GM10248 (cell line): ENCODE measurements around the gene RAB10.

ENCODE experiments used
- CTCF ChIA-PET: fragments of 300-600 bp; sonication (Branson Sonifier 250); formaldehyde crosslinking; extraction: SDS; loops from one replicate; lab custom pipeline; 2021; ENCODE audit warnings: antibody characterized with exemption; lab: Yijun Ruan, JAX
- POLR2A ChIA-PET: fragments of 350-650 bp; sonication (Branson Sonifier 250); formaldehyde crosslinking; extraction: SDS; loops from one replicate; lab custom pipeline; 2020; ENCODE audit warnings: antibody characterized with exemption; lab: Yijun Ruan, JAX
- DNase-seq: peaks from one replicate; pipeline ENCODE4 v3.0.0; 2012; ENCODE audit errors: extremely low spot score
- TF ChIP-seq, protein P1 (sequence below): IDR thresholded peaks from 2 replicates; pipeline ENCODE4 v1.5.1; 2012; ENCODE audit warnings: mild to moderate bottlenecking, low read depth; ENCODE audit errors: extremely low read depth, missing control alignments, control extremely low read depth

RAB10 gene

DNA sequence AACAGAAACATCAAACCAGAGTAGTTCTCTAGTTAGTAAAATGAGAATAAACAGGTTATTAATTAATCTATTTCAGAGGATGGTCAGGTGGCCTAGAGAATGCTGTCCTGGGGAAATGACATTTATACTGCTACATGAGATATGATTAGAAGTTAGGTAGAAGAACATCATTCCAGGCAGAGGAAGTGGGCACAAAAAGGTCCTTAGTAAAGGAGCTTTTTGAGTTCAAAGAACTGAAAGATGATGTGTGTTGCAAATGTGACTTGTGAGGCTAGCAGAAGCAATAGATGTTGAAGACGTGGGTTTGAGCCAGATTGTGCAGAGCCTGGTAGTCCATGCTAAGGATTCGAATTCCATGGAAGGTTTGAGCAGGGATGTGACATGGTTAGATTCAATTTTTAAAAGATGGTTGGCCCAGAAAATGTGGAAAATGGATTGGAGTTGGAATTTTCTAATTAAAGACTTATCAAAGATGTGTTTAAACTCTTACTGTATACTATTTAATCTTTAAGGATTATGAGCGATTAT lies 34.2 kb downstream of the RAB10 start:
- TF ChIP-seq, protein P1, sequence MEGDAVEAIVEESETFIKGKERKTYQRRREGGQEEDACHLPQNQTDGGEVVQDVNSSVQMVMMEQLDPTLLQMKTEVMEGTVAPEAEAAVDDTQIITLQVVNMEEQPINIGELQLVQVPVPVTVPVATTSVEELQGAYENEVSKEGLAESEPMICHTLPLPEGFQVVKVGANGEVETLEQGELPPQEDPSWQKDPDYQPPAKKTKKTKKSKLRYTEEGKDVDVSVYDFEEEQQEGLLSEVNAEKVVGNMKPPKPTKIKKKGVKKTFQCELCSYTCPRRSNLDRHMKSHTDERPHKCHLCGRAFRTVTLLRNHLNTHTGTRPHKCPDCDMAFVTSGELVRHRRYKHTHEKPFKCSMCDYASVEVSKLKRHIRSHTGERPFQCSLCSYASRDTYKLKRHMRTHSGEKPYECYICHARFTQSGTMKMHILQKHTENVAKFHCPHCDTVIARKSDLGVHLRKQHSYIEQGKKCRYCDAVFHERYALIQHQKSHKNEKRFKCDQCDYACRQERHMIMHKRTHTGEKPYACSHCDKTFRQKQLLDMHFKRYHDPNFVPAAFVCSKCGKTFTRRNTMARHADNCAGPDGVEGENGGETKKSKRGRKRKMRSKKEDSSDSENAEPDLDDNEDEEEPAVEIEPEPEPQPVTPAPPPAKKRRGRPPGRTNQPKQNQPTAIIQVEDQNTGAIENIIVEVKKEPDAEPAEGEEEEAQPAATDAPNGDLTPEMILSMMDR, result no peak
- ChIA-PET POLR2A (no interaction called here), CTCF (interaction anchor here (0.9 to 1.2 kb wide), 3 partner anchors 20 to 117 kb away, joined by 3 to 4 read pairs (median 4); no protein-coding TSS in a partner anchor)
- DNase-seq, result no peak

DNA sequence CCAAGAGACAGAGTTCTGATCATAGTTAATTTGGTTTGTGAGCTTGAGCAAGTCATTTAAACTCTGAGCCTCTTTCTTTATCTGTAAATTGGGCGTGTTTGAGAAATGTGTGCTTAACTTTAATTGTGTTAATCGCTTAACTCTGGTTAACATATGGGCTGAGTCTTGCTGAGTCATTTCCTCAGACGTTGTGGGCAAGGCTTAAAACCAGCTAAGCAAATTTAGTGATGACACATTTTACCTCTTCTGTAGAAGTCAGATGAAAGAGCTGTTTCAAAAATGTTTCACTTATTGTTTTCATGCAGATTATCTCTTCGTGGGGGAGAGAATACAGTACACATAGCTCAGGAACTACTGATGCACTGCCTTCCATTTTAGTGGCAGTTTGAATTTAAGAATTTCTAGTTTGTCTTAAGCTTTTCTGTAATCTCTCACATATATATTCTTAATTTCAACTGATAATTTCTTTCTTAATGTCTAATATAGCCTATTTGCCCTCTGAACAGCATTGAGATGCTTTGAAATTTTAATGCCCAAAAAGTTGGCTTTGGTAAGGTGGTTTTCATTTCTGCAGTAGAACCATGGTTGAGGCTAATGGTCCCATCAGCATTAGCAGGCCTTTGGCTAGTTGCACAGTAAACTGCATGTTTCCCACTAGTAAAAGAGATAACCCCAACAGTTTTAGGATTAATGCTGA lies 34.9 kb downstream of the RAB10 start:
- ChIA-PET POLR2A (no interaction called here), CTCF (interaction anchor here (0.9 to 1.2 kb wide), 3 partner anchors 19 to 116 kb away, joined by 3 to 4 read pairs (median 4); no protein-coding TSS in a partner anchor)
- peak; percentile 74 for DNase-seq
- TF ChIP-seq, protein P1, result no peak

DNA sequence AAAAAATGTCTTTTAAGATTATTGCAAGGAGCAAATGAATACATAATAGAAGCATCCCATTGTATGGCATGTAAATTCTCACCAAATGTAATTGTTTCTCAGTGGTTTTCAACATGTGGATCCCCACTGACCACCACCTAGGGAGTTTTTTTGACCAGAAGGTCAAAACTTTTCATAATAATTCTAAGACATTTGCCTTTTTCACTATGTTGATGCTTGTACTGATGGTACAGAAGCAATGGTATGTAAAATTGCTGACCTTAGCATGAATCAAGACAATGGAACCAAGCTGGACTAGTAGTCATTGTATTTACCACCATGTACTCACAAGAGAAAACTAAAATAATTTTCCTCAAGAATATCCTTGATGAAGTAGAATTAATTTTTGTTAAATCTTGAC lies 36.8 kb downstream of the RAB10 start:
- no peak for DNase-seq
- ChIA-PET POLR2A (no interaction called here), CTCF (interaction anchor here (1.6 kb wide), 1 partner anchor 17 kb away, joined by 9 read pairs; no protein-coding TSS in a partner anchor)
- TF ChIP-seq, protein P1, result no peak

DNA sequence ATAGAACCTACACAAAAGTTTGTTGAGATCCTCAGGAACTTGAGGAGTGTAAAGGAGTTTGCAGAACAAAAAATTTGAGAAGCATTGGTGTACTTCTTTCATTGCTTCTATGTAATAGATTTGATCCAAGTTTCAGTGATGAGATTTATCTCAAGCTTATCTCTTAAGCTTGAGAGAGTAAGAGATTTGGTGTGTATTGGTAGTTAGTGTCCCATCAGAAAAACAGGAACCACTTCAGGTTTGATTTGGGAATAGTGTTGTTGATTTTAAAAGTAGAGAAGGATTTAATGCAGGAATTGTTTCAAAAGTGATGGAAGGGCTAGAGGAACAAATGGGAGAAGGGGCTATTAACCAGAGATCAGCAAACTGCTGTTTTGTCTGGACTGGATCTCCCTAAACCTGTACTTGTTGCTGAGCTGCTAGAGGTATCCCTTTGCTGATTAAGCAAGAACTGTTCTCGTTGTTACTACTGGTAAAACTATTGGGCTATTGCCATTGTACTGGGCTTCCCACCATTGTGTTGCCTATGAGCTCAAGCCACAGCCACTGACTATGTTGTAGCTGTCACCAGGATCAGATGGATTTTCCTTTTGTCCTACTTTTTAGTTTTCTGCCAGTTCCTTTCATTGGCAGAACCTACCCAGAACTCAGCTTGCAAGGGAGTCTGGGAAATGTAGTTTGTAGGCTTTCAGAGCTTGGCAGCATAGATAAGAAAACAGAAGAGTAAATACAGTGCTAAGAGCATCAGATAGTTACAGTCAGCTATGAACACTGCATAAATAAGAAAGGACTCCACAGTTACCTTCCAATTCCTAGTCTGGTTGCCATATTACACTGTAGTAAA lies 39.3 kb downstream of the RAB10 start:
- CTCF ChIA-PET, result interaction anchor here (0.9 to 3.7 kb wide), 5 partner anchors 9 to 72 kb away, joined by 3 to 27 read pairs (median 6); no protein-coding TSS in a partner anchor
- TF ChIP-seq, protein P1, result no peak
- no peak for DNase-seq
- POLR2A ChIA-PET, result no interaction called here

DNA sequence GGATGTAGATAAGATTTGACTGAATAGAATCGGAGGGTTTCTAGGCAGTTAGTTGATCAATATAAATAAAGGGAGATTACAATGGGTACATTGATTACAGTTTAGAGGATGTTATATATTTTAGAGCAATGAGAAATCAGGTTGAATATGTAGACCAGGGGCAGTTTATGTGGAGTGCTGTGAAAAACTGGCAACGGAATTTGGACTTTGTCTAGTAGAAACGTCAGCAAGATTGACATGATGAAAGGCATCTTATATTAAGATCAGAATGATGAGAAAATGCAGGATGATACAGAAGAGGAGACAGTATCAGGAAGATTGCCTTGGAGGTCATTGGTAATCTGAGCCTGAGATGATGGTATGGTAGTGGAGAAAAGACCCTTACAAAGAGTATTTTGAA lies 39.9 kb downstream of the RAB10 start:
- ChIA-PET POLR2A (no interaction called here), CTCF (interaction anchor here (0.9 to 3.7 kb wide), 5 partner anchors 10 to 71 kb away, joined by 3 to 27 read pairs (median 6); no protein-coding TSS in a partner anchor)
- TF ChIP-seq, protein P1, result no peak
- no peak for DNase-seq

DNA sequence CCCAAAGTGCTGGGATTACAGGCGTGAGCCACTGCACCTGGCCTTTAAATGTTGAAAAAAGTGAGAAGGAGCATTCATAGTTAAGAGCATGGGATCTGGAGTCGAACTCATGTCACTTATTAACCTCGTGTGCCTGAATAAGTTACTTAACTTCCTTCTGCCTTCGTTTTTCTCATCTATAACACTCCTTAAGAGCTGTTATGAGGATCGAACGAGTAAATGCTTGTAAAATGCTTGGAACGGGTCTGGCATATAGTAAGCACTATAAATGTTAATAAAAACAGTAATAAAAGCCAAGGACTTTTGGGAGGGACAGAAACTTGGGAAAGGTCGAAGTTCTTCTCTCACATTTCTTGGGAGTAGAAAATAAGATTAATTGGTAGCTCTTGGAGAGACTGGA lies 40.8 kb downstream of the RAB10 start:
- no peak for DNase-seq
- ChIA-PET CTCF (interaction anchor here (1.0 to 3.7 kb wide), 9 partner anchors 10 to 110 kb away, joined by 3 to 27 read pairs (median 5); no protein-coding TSS in a partner anchor), POLR2A (no interaction called here)
- TF ChIP-seq, protein P1, result no peak
